AG09319 (cell line): ENCODE measurements around the gene PMS1.
A peak's percentile ranks its signal among the peaks of the same experiment; 100 is the strongest.
"Not testable (repeated sequence)": the region's sequence is repeated elsewhere in the genome, so short reads cannot be mapped to it uniquely, and the experiment has no call there.

Experiments used
- DNase-seq: peaks from one replicate; pipeline ENCODE4 v3.0.0-alpha.2; 2010; ENCODE audit warnings: low read depth; ENCODE audit errors: extremely low read depth
- TF ChIP-seq, protein P1 (sequence below): IDR thresholded peaks from 2 replicates; pipeline ENCODE4 v1.5.1; 2011; ENCODE audit warnings: low read depth, mild to moderate bottlenecking, inconsistent platforms, low read length, moderate library complexity

Gene PMS1

DNA sequence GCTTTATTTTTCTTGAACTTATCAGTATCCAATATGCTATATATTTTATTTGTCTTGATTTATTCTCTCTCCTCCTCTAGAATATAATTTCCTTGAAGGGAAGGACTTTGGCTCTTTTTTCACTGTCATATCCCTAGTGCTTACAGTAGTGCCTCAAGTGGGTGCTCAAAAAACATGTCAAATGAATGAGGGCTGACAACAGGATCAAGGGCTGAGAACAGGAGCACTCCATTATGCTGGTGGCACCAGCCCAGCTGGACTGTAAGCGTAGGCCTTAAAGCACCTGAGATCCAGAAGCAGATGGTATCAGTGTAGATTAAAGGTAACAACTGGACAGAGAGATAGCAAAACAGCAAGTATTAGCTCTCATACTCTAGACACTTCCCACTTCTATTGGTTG, 46.3 kb downstream of the PMS1 start:
- TF ChIP-seq, protein P1, sequence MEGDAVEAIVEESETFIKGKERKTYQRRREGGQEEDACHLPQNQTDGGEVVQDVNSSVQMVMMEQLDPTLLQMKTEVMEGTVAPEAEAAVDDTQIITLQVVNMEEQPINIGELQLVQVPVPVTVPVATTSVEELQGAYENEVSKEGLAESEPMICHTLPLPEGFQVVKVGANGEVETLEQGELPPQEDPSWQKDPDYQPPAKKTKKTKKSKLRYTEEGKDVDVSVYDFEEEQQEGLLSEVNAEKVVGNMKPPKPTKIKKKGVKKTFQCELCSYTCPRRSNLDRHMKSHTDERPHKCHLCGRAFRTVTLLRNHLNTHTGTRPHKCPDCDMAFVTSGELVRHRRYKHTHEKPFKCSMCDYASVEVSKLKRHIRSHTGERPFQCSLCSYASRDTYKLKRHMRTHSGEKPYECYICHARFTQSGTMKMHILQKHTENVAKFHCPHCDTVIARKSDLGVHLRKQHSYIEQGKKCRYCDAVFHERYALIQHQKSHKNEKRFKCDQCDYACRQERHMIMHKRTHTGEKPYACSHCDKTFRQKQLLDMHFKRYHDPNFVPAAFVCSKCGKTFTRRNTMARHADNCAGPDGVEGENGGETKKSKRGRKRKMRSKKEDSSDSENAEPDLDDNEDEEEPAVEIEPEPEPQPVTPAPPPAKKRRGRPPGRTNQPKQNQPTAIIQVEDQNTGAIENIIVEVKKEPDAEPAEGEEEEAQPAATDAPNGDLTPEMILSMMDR: no peak
- DNase-seq: no peak

DNA sequence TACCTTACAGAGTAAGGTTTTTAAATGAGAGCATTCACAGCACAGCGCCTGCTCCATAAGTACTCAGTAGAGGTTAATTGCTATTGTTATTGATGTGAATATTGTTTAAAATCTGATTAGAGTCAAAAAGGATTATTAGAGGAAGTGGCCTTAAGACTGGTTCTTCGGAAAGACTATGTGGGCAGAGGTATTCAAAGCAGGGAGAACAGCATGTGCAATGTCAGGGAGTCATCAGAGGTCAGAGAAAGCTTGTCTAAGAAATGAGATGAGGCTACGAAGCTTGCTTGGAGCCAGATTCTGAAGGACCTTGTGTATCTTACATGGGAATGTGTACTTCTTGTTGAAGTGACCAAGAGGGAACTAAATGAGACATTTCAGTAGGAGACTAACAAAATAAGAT, 49.8 kb downstream of the PMS1 start:
- TF ChIP-seq, protein P1: no peak
- DNase-seq: no peak

DNA sequence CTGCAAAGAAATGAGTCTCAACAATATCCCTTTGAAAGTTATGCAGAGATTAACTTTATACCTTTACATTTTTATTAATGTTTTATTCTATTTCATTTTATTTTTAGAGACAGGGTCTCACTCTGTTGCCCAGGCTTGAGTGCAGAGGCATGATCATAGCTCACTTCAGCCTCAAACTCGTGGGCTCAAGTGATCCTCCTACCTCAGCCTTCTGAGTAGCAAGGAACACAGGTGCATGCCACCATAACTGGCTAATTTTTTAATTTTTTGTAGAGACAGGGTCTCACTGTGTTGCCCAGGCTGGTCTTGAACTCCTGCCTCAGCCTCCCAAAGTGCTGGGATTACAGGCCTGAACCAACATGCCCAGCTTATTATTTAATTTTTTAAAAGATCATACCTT, 50.4 kb downstream of the PMS1 start:
- not testable (repeated sequence) for DNase-seq

GRCh38 chr2:189835855-189836558, 51.8 kb downstream of the PMS1 start:
- no peak for DNase-seq
- TF ChIP-seq, protein P1: no peak

GRCh38 chr2:189836644-189837043, 52.4 kb downstream of the PMS1 start:
- peak; percentile 89 for DNase-seq
- TF ChIP-seq, protein P1: no peak

DNA sequence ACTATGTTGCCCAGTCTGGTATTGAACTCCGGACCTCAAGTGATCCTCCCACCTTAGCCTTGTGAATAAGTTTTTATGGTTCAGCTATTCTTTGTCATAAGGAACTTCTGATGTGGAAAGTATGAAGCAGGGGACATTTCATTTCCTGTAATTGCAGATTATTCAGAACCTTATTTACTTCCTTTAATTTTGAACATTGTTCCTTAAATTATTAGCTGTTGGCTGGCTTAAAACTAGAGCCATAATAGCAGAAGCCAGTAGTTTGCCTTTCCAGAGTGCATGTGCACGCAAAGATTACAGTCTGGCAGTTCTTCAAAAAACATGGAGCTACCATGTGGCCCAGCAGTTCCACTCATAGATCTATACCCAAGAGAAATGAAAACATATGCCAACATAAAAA, 53.1 kb downstream of the PMS1 start:
- DNase-seq: no peak
- TF ChIP-seq, protein P1: no peak

- DNase-seq: no peak
- TF ChIP-seq, protein P1: no peak
Observed at GRCh38 chr2:189841019-189841418, 56.8 kb downstream of the PMS1 start.

DNA sequence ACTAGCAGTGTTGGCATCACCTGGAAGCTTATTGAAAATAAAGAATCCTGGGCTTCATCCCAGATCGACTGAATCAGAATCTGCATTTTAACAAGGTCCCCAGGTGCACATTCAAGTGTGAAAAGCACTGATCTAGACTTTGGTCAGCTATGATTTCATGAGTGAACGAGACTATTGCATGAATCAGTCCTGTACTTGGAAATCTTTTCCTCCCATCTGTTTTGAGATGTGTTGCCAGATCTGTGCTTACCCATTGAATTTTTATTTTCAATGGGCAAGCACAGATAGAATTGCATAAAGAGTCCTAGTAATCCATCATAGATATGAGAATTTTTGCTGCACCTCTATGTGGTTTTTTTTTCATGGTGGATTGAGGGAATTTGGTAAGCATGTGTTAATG, 64.0 kb downstream of the PMS1 start:
- no peak for DNase-seq
- TF ChIP-seq, protein P1: no peak
